ENCODE results near the gene VPS35L. TPM values are rescaled to one million over a fixed set of nuclear protein-coding genes. Genes with fewer than 3 reads are reported as not detected.

VPS35L gene
- total and polyA plus RNA-seq, 2 of the 13 experiments (the other 11 are each of a cell fraction or from before 2014, with no cell fraction given) = 1.4 to 1.6 TPM

DNA sequence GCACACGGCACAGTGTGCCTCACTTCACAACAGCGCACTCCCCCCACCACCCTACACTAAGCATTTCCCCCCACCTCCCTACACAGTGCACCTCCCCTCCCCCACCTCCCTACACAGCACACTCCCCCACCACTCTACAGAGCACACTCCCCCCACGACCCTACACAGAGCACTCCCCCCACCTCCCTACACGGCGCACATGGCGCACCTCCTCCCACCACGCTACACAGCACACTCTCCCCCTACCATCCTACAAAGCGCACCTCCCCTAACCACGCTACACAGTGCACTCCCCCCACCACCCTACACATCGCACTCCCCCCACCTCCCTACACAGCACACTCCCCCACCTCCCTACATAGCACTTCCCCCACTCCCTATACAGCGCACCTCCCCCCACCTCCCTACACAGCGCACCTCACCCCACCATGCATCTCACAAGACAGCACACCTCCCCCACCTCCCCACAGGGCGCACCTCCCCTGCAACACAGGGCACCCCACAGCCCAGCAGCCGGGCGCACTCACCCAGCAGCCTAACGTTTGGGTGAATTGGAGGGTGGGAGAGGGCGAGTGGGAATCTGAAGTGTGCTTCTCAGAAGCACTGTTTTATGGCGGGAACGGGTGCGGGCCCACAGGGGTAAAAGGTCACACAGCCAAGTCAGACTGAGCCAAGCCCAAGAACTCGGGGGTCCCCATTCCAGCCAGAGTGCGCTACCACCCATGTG, 152.2 kb downstream of the VPS35L start:
- peaks cover 7% of the 10 kb centered on the region for H3K79me2 ChIP-seq (ENCODE audit: insufficient read depth, low read length)
- H3K27ac ChIP-seq (ENCODE audit: extremely low read length, insufficient read depth, low read length) = no peak overlapping the region
- no peak overlapping the region for H2AFZ ChIP-seq (ENCODE audit: low read length)
- intact Hi-C loops (cut with micrococcal nuclease; ENCODE audit: unreplicated experiment) (no loop called here), in situ Hi-C loops (cut with HindIII; ENCODE audit: extremely low pct_ligation_motif_present, low pct_unique_long_range_greater_than_20kb) (no loop called here)
- H3K36me3 ChIP-seq (replicated peaks in 1 of 2; ENCODE audit: control insufficient read depth in 1 of 2, insufficient read depth in 2 of 2, low read length in 2 of 2) = peaks cover 56 to 74% of the 10 kb centered on the region in 2 experiments
- H3K27me3 ChIP-seq (ENCODE audit: control insufficient read depth in 1 of 2, insufficient read depth in 2 of 2, low read length in 2 of 2) = no peaks in the 10 kb centered on the region
- ATAC-seq (no peak), FAIRE-seq (no peak), DNase-seq (ENCODE audit: low spot score) (no peak)
- peaks cover 4% of the 10 kb centered on the region for H4K20me1 ChIP-seq (ENCODE audit: insufficient read depth, low read length)
- BruUV-seq (replicated peaks) = no TSS peak
- H3K4me3 ChIP-seq (replicated peaks in 1 of 3; ENCODE audit: insufficient read depth in 1 of 3, low read depth in 2 of 3, low read length in 3 of 3) = no peak overlapping the region
- no peaks in the 10 kb centered on the region for H3K9me3 ChIP-seq (ENCODE audit: low read length)
- H3K9ac ChIP-seq (ENCODE audit: insufficient read depth, low read depth, low read length) = no peak overlapping the region
- H3K4me2 ChIP-seq (ENCODE audit: low read depth, low read length) = no peak overlapping the region
- ChIA-PET POLR2A (no interaction called here), CTCF (ENCODE audit: low intra/inter-chr PET ratio, low total read pairs) (no interaction called here)
- WGBS (ENCODE audit: low lambda C conversion rate) = 96% methylated on average over 22 of the region's 22 CpGs
- TF ChIP-seq EHMT2 (IDR thresholded peaks at IDR 0.05; ENCODE audit: borderline replicate concordance, low read depth, low read length) (no peak), CSRNP2 (CRISPR knock-in tag; conservative IDR thresholded peaks at IDR 0.05; ENCODE audit: low read depth) (no peak), TBL1XR1 (IDR thresholded peaks at IDR 0.05; ENCODE audit: borderline replicate concordance, low read length, partially characterized antibody) (no peak), ZNF674 (CRISPR knock-in tag; IDR thresholded peaks at IDR 0.05; ENCODE audit: low read depth) (no peak), ZNF564 (CRISPR knock-in tag; IDR thresholded peaks at IDR 0.05) (no peak), CENPT (CRISPR knock-in tag; IDR thresholded peaks at IDR 0.05; ENCODE audit: low read depth) (no peak)
- H3K4me1 ChIP-seq (ENCODE audit: insufficient read depth, low read length) = peaks cover 24% of the 10 kb centered on the region

Data from HepG2 (cell line).